Choroid plexus epithelial cell (primary cell): ENCODE measurements around the gene NAA25.
"Not testable (repeated sequence)": the region's sequence is repeated elsewhere in the genome, so short reads cannot be mapped to it uniquely, and the experiment has no call there.

Experiments used
- DNase-seq: peaks from one replicate; pipeline ENCODE4 v3.0.0-alpha.2; 2010; ENCODE audit warnings: low read depth
- H3K4me3 ChIP-seq: 2 replicates; pipeline ENCODE4 v1.5.1; 2011; ENCODE audit warnings: low read depth, mild to moderate bottlenecking, control low read depth, low read length, moderate library complexity
- CTCF ChIP-seq: conservative IDR thresholded peaks from 2 replicates; pipeline ENCODE4 v1.5.1; 2011; ENCODE audit warnings: low read depth, mild to moderate bottlenecking, control low read depth, inconsistent platforms, low read length, moderate library complexity

NAA25 gene

GRCh38 chr12:112046003-112046402, 62.6 kb downstream of the NAA25 start:
- TF ChIP-seq CTCF = no peak
- no peak overlapping the region for H3K4me3 ChIP-seq
- no peak for DNase-seq

GRCh38 chr12:112036614-112037013, 72.0 kb downstream of the NAA25 start:
- not testable (repeated sequence) for H3K4me3 ChIP-seq, DNase-seq

GRCh38 chr12:112035219-112035785, 73.3 kb downstream of the NAA25 start:
- no peak for TF ChIP-seq CTCF
- DNase-seq = no peak
- no peak overlapping the region for H3K4me3 ChIP-seq

GRCh38 chr12:112032292-112032691, 76.3 kb downstream of the NAA25 start:
- TF ChIP-seq CTCF = no peak
- no peak overlapping the region for H3K4me3 ChIP-seq
- no peak for DNase-seq

- DNase-seq = peak; percentile 13
- no peak for TF ChIP-seq CTCF
- H3K4me3 ChIP-seq = no peak overlapping the region
Observed at GRCh38 chr12:112031472-112031871, 77.1 kb downstream of the NAA25 start.

- DNase-seq = no peak
- TF ChIP-seq CTCF = no peak
- H3K4me3 ChIP-seq = no peak overlapping the region
Observed at GRCh38 chr12:112029301-112029700, 79.3 kb downstream of the NAA25 start.

GRCh38 chr12:112025808-112026375, 82.7 kb downstream of the NAA25 start:
- no peak overlapping the region for H3K4me3 ChIP-seq
- TF ChIP-seq CTCF = no peak
- DNase-seq = peak; percentile 14
